ENCODE results near the gene MALAT1. TPM values are rescaled to one million over a fixed set of nuclear protein-coding genes. Genes with fewer than 3 reads are reported as not detected.

The MALAT1 gene
- total RNA-seq (2022; extraction: Qiagen RNA extraction; ENCODE audit: low read depth) = 47.2 to 76.6 TPM (median 61.1 TPM) in 5 replicates

GRCh38 chr11:65498977-65499712 lies at the start of gene MALAT1:
Gene MALAT1, plus strand, starts transcription at chr11:65499045.

DNA sequence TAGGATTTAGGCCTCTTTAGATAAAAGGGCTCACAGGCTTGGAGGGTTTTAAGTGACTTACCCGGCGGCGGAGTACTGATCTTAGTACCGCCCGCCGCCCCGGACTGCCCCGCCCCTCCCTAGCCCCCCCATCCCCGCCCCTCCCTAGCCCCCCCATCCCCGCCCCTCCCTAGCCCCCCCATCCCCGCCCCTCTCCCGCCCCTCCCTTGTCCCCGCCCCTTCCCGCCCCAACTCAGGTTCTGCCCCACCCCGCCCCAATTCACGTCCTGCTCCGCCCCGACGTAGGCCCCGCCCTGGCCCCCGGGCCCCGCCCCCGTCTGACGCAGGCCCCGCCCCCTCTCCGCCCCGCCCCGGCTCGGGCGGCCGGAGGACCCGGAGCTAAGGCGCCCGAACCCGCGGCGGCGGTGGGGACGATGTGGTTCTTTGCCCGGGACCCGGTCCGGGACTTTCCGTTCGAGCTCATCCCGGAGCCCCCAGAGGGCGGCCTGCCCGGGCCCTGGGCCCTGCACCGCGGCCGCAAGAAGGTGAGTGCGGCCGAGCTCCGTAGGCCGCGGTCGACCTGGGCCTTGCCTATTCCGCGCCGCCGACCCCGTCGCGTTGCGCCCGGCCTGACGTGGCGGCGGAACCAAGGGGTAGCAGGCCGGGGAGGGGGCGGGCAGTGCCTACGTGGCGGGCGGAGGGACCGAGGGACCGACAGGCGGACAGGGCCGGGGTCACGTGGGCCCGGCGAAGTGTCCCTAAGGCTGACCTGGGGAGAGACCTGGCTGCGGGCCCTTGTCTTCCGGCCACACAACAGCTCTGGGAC lies 26.1 kb downstream of the MALAT1 start, which contains the start of gene SCYL1:
SCYL1 (plus strand) TSS at position 343 of the 805 bp plus-strand sequence; CDS start at position 414, 71 bp downstream.

Other genes with a start within 250 kb of the MALAT1 start
- gene POLA2, start 237.1 kb upstream of the MALAT1 start, total RNA-seq (2022; extraction: Qiagen RNA extraction; ENCODE audit: low read depth) = 14.1 to 19.3 TPM (median 15.7 TPM) in 5 replicates
- gene CDC42EP2, start 184.2 kb upstream of the MALAT1 start, total RNA-seq (2022; extraction: Qiagen RNA extraction; ENCODE audit: low read depth) = 14.5 to 16.5 TPM (median 14.8 TPM) in 5 replicates
- gene DPF2, start 165.2 kb upstream of the MALAT1 start, total RNA-seq (2022; extraction: Qiagen RNA extraction; ENCODE audit: low read depth) = 39.6 to 46.0 TPM (median 41.1 TPM) in 5 replicates
- 0.65 to 1.00 TPM (median 0.86 TPM) in 5 replicates for gene TIGD3, start 144.3 kb upstream of the MALAT1 start, total RNA-seq (2022; extraction: Qiagen RNA extraction; ENCODE audit: low read depth)
- 10.5 to 12.9 TPM (median 11.5 TPM) in 5 replicates for gene SLC25A45, start 116.4 kb upstream of the MALAT1 start, total RNA-seq (2022; extraction: Qiagen RNA extraction; ENCODE audit: low read depth)
- 42.5 to 52.5 TPM (median 51.4 TPM) in 5 replicates for gene FRMD8, start 112.4 kb upstream of the MALAT1 start, total RNA-seq (2022; extraction: Qiagen RNA extraction; ENCODE audit: low read depth)
- gene NEAT1, start 76.2 kb upstream of the MALAT1 start, total RNA-seq (2022; extraction: Qiagen RNA extraction; ENCODE audit: low read depth) = 133 to 221 TPM (median 217 TPM) in 5 replicates
- gene SCYL1, start 26.0 kb downstream of the MALAT1 start, total RNA-seq (2022; extraction: Qiagen RNA extraction; ENCODE audit: low read depth) = 47.1 to 63.4 TPM (median 58.1 TPM) in 5 replicates
- 92.6 to 142 TPM (median 111 TPM) in 5 replicates for gene LTBP3, start 59.3 kb downstream of the MALAT1 start, total RNA-seq (2022; extraction: Qiagen RNA extraction; ENCODE audit: low read depth)
- 64.8 to 81.6 TPM (median 75.2 TPM) in 5 replicates for gene ZNRD2, start 71.4 kb downstream of the MALAT1 start, total RNA-seq (2022; extraction: Qiagen RNA extraction; ENCODE audit: low read depth)
- 29.8 to 56.2 TPM (median 48.0 TPM) in 5 replicates for gene FAM89B, start 73.5 kb downstream of the MALAT1 start, total RNA-seq (2022; extraction: Qiagen RNA extraction; ENCODE audit: low read depth)
- gene EHBP1L1, start 77.0 kb downstream of the MALAT1 start, total RNA-seq (2022; extraction: Qiagen RNA extraction; ENCODE audit: low read depth) = 35.8 to 46.9 TPM (median 39.7 TPM) in 5 replicates
- 0.11 to 2.2 TPM (median 0.31 TPM) in 5 replicates for gene KCNK7, start 96.8 kb downstream of the MALAT1 start, total RNA-seq (2022; extraction: Qiagen RNA extraction; ENCODE audit: low read depth)
- gene MAP3K11, start 115.2 kb downstream of the MALAT1 start, total RNA-seq (2022; extraction: Qiagen RNA extraction; ENCODE audit: low read depth) = 44.1 to 59.2 TPM (median 50.6 TPM) in 5 replicates
- 29.3 to 41.5 TPM (median 36.7 TPM) in 5 replicates for gene PCNX3, start 116.7 kb downstream of the MALAT1 start, total RNA-seq (2022; extraction: Qiagen RNA extraction; ENCODE audit: low read depth)
- gene SIPA1, start 139.1 kb downstream of the MALAT1 start, total RNA-seq (2022; extraction: Qiagen RNA extraction; ENCODE audit: low read depth) = 9.7 to 22.5 TPM (median 18.8 TPM) in 5 replicates
- gene RELA, start 163.9 kb downstream of the MALAT1 start, total RNA-seq (2022; extraction: Qiagen RNA extraction; ENCODE audit: low read depth) = 74.4 to 83.8 TPM (median 81.1 TPM) in 5 replicates
- gene KAT5, start 213.2 kb downstream of the MALAT1 start, total RNA-seq (2022; extraction: Qiagen RNA extraction; ENCODE audit: low read depth) = 44.8 to 54.2 TPM (median 47.0 TPM) in 5 replicates
- 23.8 to 48.1 TPM (median 44.1 TPM) in 5 replicates for gene RNASEH2C, start 221.8 kb downstream of the MALAT1 start, total RNA-seq (2022; extraction: Qiagen RNA extraction; ENCODE audit: low read depth)